Measurements from ENCODE around the gene OSBPL9. TPM values are rescaled to one million over a fixed set of nuclear protein-coding genes. Genes with fewer than 3 reads are reported as not detected.

OSBPL9 gene
- total and polyA plus RNA-seq, 10 of the 15 experiments (the other 5 are each of a cell fraction or from before 2014, with no cell fraction given): 25.9 to 156 (median 108) TPM

- ATAC-seq (no peak), FAIRE-seq (no peak), DNase-seq (ENCODE audit: low read depth, low spot score) (no peak)
- in situ Hi-C loops (cut with MboI): loop anchor here (5.0 kb wide), 1 partner anchor 143 kb away; no protein-coding TSS in a partner anchor
- POLR2A ChIA-PET: no interaction called here
- RAD21 ChIA-PET (ENCODE audit: unreplicated experiment): interaction anchor here (3.0 kb wide), 1 partner anchor 140 kb away, joined by 34 read pairs; no protein-coding TSS in a partner anchor
- TF ChIP-seq SUPT20H (IDR thresholded peaks at IDR 0.05; ENCODE audit: borderline replicate concordance, control insufficient read depth, low read depth, low read length): no peak
- CTCF ChIA-PET: interaction anchor here (0.8 to 3.1 kb wide), 4 partner anchors 11 to 162 kb away, joined by 3 to 75 read pairs (median 6); no protein-coding TSS in a partner anchor
- H2AFZ ChIP-seq (ENCODE audit: control insufficient read depth, low read depth, low read length): no peak overlapping the region
- no peaks in the 10 kb centered on the region for H3K36me3 ChIP-seq (ENCODE audit: control insufficient read depth in 2 of 2, insufficient read depth in 2 of 2, low read length in 1 of 2)
- H3K79me2 ChIP-seq (ENCODE audit: control insufficient read depth, insufficient read depth, low read length): no peaks in the 10 kb centered on the region; the same call in 1 of the 2 replicates
- H3K9ac ChIP-seq (ENCODE audit: control insufficient read depth, insufficient read depth, low read length): no peak overlapping the region
- intact Hi-C loops (cut with micrococcal nuclease; ENCODE audit: unreplicated experiment): loop anchor here (10.0 kb wide), 1 partner anchor 106 kb away; no protein-coding TSS in a partner anchor
- SMC1A ChIA-PET (ENCODE audit: uncharacterized antibody, unreplicated experiment): interaction anchor here (1.2 to 11.9 kb wide), 2 partner anchors 139 to 268 kb away, joined by 3 to 95 read pairs; no protein-coding TSS in a partner anchor
- H4K20me1 ChIP-seq (ENCODE audit: control insufficient read depth, insufficient read depth): no peaks in the 10 kb centered on the region
- no peak overlapping the region for H3K27ac ChIP-seq (ENCODE audit: control insufficient read depth, insufficient read depth)
- no TSS peak for BruUV-seq (replicated peaks)
- no peak overlapping the region for H3K4me2 ChIP-seq (ENCODE audit: control insufficient read depth, insufficient read depth)
- WGBS (ENCODE audit: insufficient coverage, insufficient replicate concordance, low lambda C conversion rate, missing lambda C conversion rate): 94% methylated on average over 6 of the region's 8 CpGs
- no peaks in the 10 kb centered on the region for H3K4me1 ChIP-seq (ENCODE audit: control insufficient read depth, insufficient read depth, low read length)
- H3K4me3 ChIP-seq: no peak overlapping the region; the same call in 1 of the 2 replicates
- H3K9me3 ChIP-seq (replicated peaks; ENCODE audit: control insufficient read depth, insufficient read depth, low read length): no peaks in the 10 kb centered on the region
- no peaks in the 10 kb centered on the region for H3K27me3 ChIP-seq (replicated peaks in 1 of 2; ENCODE audit: control insufficient read depth in 2 of 2, insufficient read depth in 2 of 2, low read length in 1 of 2)
These were observed 12.1 kb downstream of the OSBPL9 start for GRCh38 chr1:51628715-51629590.

- Histone ChIP-seq H3K4me2 (ENCODE audit: control insufficient read depth, insufficient read depth) (no peak overlapping the region), H2AFZ (ENCODE audit: control insufficient read depth, low read depth, low read length) (no peak overlapping the region), H3K79me2 (ENCODE audit: control insufficient read depth, insufficient read depth, low read length) (no peaks in the 10 kb centered on the region; the same call in 1 of the 2 replicates), H3K4me3 (no peak overlapping the region), H3K36me3 (ENCODE audit: control insufficient read depth in 2 of 2, insufficient read depth in 2 of 2, low read length in 1 of 2) (no peaks in the 10 kb centered on the region), H4K20me1 (ENCODE audit: control insufficient read depth, insufficient read depth) (no peaks in the 10 kb centered on the region), H3K9ac (ENCODE audit: control insufficient read depth, insufficient read depth, low read length) (no peak overlapping the region), H3K27me3 (replicated peaks in 1 of 2; ENCODE audit: control insufficient read depth in 2 of 2, insufficient read depth in 2 of 2, low read length in 1 of 2) (no peaks in the 10 kb centered on the region), H3K9me3 (replicated peaks; ENCODE audit: control insufficient read depth, insufficient read depth, low read length) (no peaks in the 10 kb centered on the region), H3K4me1 (ENCODE audit: control insufficient read depth, insufficient read depth, low read length) (no peaks in the 10 kb centered on the region), H3K27ac (ENCODE audit: control insufficient read depth, insufficient read depth) (no peak overlapping the region)
- intact Hi-C loops (cut with micrococcal nuclease; ENCODE audit: unreplicated experiment): loop anchor here (10.0 kb wide), 1 partner anchor 105 kb away; no protein-coding TSS in a partner anchor
- no peak for DNase-seq (ENCODE audit: low read depth, low spot score)
- POLR2A ChIA-PET: interaction anchor here (0.6 kb wide), 1 partner anchor 760 kb away, joined by 3 read pairs; no protein-coding TSS in a partner anchor
- FAIRE-seq: no peak
- ATAC-seq: peak; percentile 15; the same call in 1 of the 3 replicates
- WGBS (ENCODE audit: insufficient coverage, insufficient replicate concordance, low lambda C conversion rate, missing lambda C conversion rate): 49% methylated on average over 4 of the region's 4 CpGs
- CTCF ChIA-PET: interaction anchor here (1.1 to 2.4 kb wide), 2 partner anchors 12 to 139 kb away, joined by 3 to 19 read pairs; no protein-coding TSS in a partner anchor
- SMC1A ChIA-PET (ENCODE audit: uncharacterized antibody, unreplicated experiment): interaction anchor here (1.0 to 2.7 kb wide), 4 partner anchors 10 to 139 kb away, joined by 4 to 6 read pairs (median 5); no protein-coding TSS in a partner anchor
- TF ChIP-seq NBN (IDR thresholded peaks at IDR 0.05) (no peak), RUNX3 (IDR thresholded peaks at IDR 0.05; ENCODE audit: low read length) (peak; percentile 58), SUPT20H (IDR thresholded peaks at IDR 0.05; ENCODE audit: borderline replicate concordance, control insufficient read depth, low read depth, low read length) (no peak), SMAD5 (IDR thresholded peaks at IDR 0.05; ENCODE audit: low read depth) (no peak), ZNF24 (IDR thresholded peaks at IDR 0.05) (peak; percentile 67; the same call in 1 of the 2 replicates)
- BruUV-seq (replicated peaks): no TSS peak
- RAD21 ChIA-PET (ENCODE audit: unreplicated experiment): no interaction called here
- in situ Hi-C loops (cut with MboI): loop anchor here (5.0 kb wide), 1 partner anchor 142 kb away; no protein-coding TSS in a partner anchor
These were observed 13.0 kb downstream of the OSBPL9 start for GRCh38 chr1:51629918-51630317.
